Stomach smooth muscle (tissue), 2 donors: ENCODE results near the gene SLC16A12.
A peak's percentile ranks its signal among the peaks of the same experiment; 100 is the strongest.

ENCODE experiments used
- H3K27ac ChIP-seq: one replicate; pipeline ENCODE4 v1.7.0; 2013; ENCODE audit warnings: mild to moderate bottlenecking, low read length, inconsistent platforms
- H3K27me3 ChIP-seq, 2 donors: one replicate each; pipeline ENCODE4 v1.7.0; 2013; ENCODE audit warnings: low read length in 2 of 2; ENCODE audit not compliant: insufficient read depth in 2 of 2, control insufficient read depth in 1 of 2
- H3K36me3 ChIP-seq, 2 donors: one replicate each; pipeline ENCODE4 v1.7.0; 2013; ENCODE audit warnings: low read length in 2 of 2; ENCODE audit not compliant: control insufficient read depth in 2 of 2, insufficient read depth in 2 of 2
- H3K4me1 ChIP-seq: one replicate; pipeline ENCODE4 v1.7.0; 2013; ENCODE audit warnings: low read length; ENCODE audit not compliant: control insufficient read depth, insufficient read depth
- H3K4me3 ChIP-seq, 2 donors: one replicate each; pipeline ENCODE4 v1.7.0; 2013; ENCODE audit warnings: low read length in 2 of 2
- H3K9ac ChIP-seq, 2 donors: one replicate each; pipeline ENCODE4 v1.7.0; 2013; ENCODE audit warnings: low read length in 2 of 2, mild to moderate bottlenecking in 1 of 2
- H3K9me3 ChIP-seq, 2 donors: one replicate each; pipeline ENCODE4 v1.7.0; 2013; ENCODE audit warnings: low read length in 2 of 2; ENCODE audit not compliant: control insufficient read depth in 2 of 2
- donor health status: healthy.
- donor health status: Pancreatic carcinoma.

Gene SLC16A12

GRCh38 chr10:89481662-89482061 lies 53.7 kb downstream of the SLC16A12 start:
- peaks cover 17% of the 10 kb centered on the region for H3K4me1 ChIP-seq
- H3K4me3 ChIP-seq: no peak overlapping the region
- peaks cover 0 to 3% of the 10 kb centered on the region in 2 donors for H3K9me3 ChIP-seq
- no peak overlapping the region for H3K27ac ChIP-seq
- H3K27me3 ChIP-seq: no peaks in the 10 kb centered on the region
- H3K9ac ChIP-seq: no peak overlapping the region
- no peaks in the 10 kb centered on the region for H3K36me3 ChIP-seq

GRCh38 chr10:89479771-89480446 lies 55.5 kb downstream of the SLC16A12 start:
- no peak overlapping the region for H3K9ac ChIP-seq
- H3K4me3 ChIP-seq: no peak overlapping the region
- H3K9me3 ChIP-seq: no peaks in the 10 kb centered on the region
- no peaks in the 10 kb centered on the region for H3K27me3 ChIP-seq
- no peak overlapping the region for H3K27ac ChIP-seq
- no peaks in the 10 kb centered on the region for H3K36me3 ChIP-seq
- peaks cover 23% of the 10 kb centered on the region for H3K4me1 ChIP-seq

- Histone ChIP-seq H3K9ac (no peak overlapping the region), H3K27ac (no peak overlapping the region), H3K4me3 (peak overlapping the region in 1 of 2 donors; percentile 1), H3K36me3 (no peaks in the 10 kb centered on the region), H3K4me1 (peaks cover 23% of the 10 kb centered on the region), H3K9me3 (no peaks in the 10 kb centered on the region), H3K27me3 (no peaks in the 10 kb centered on the region)
Observed at GRCh38 chr10:89478739-89479654, 56.4 kb downstream of the SLC16A12 start.

GRCh38 chr10:89478085-89478738 lies 57.2 kb downstream of the SLC16A12 start:
- Histone ChIP-seq H3K4me3 (no peak overlapping the region), H3K27ac (no peak overlapping the region), H3K9me3 (no peaks in the 10 kb centered on the region), H3K4me1 (peaks cover 23% of the 10 kb centered on the region), H3K9ac (no peak overlapping the region), H3K36me3 (no peaks in the 10 kb centered on the region), H3K27me3 (no peaks in the 10 kb centered on the region)

GRCh38 chr10:89476150-89476549 lies 59.2 kb downstream of the SLC16A12 start:
- H3K9me3 ChIP-seq: no peaks in the 10 kb centered on the region
- H3K4me1 ChIP-seq: peaks cover 23% of the 10 kb centered on the region
- peak overlapping the region in 1 of 2 donors; percentile 24 for H3K4me3 ChIP-seq
- peak overlapping the region; percentile 31 for H3K27ac ChIP-seq
- H3K9ac ChIP-seq: no peak overlapping the region
- H3K36me3 ChIP-seq: no peaks in the 10 kb centered on the region
- H3K27me3 ChIP-seq: no peaks in the 10 kb centered on the region

GRCh38 chr10:89475591-89475998 lies 59.8 kb downstream of the SLC16A12 start:
- Histone ChIP-seq H3K27ac (peak overlapping the region; percentile 31), H3K4me3 (peak overlapping the region in 1 of 2 donors; percentile 24), H3K9me3 (no peaks in the 10 kb centered on the region), H3K9ac (no peak overlapping the region), H3K4me1 (peaks cover 23% of the 10 kb centered on the region), H3K27me3 (no peaks in the 10 kb centered on the region), H3K36me3 (no peaks in the 10 kb centered on the region)

- Histone ChIP-seq H3K4me1 (peaks cover 23% of the 10 kb centered on the region), H3K27me3 (no peaks in the 10 kb centered on the region), H3K9me3 (no peaks in the 10 kb centered on the region), H3K27ac (peak overlapping the region; percentile 1), H3K4me3 (no peak overlapping the region), H3K36me3 (no peaks in the 10 kb centered on the region), H3K9ac (no peak overlapping the region)
Observed at GRCh38 chr10:89475125-89475524, 60.3 kb downstream of the SLC16A12 start.

GRCh38 chr10:89474452-89474851 lies 60.9 kb downstream of the SLC16A12 start:
- H3K9ac ChIP-seq: no peak overlapping the region
- no peak overlapping the region for H3K4me3 ChIP-seq
- H3K36me3 ChIP-seq: no peaks in the 10 kb centered on the region
- H3K27ac ChIP-seq: no peak overlapping the region
- H3K9me3 ChIP-seq: no peaks in the 10 kb centered on the region
- no peaks in the 10 kb centered on the region for H3K27me3 ChIP-seq
- peaks cover 23% of the 10 kb centered on the region for H3K4me1 ChIP-seq

GRCh38 chr10:89471110-89471809 lies 64.1 kb downstream of the SLC16A12 start:
- Histone ChIP-seq H3K36me3 (no peaks in the 10 kb centered on the region), H3K9me3 (no peaks in the 10 kb centered on the region), H3K9ac (no peak overlapping the region), H3K27me3 (no peaks in the 10 kb centered on the region), H3K4me1 (peaks cover 2% of the 10 kb centered on the region), H3K4me3 (no peak overlapping the region), H3K27ac (no peak overlapping the region)

- no peak overlapping the region for H3K4me3 ChIP-seq
- no peak overlapping the region for H3K9ac ChIP-seq
- H3K4me1 ChIP-seq: no peaks in the 10 kb centered on the region
- no peaks in the 10 kb centered on the region for H3K36me3 ChIP-seq
- no peaks in the 10 kb centered on the region for H3K9me3 ChIP-seq
- H3K27me3 ChIP-seq: no peaks in the 10 kb centered on the region
- H3K27ac ChIP-seq: no peak overlapping the region
Observed at GRCh38 chr10:89470628-89471027, 64.8 kb downstream of the SLC16A12 start.
